PFSK-1 (cell line): Measurements from ENCODE around the gene KSR1.

Experiments
- REST ChIP-seq, 2 experiments: IDR thresholded peaks; 2 replicates each; pipeline versions ENCODE4 v1.6.1 to v1.8.0; 2011 to 2012; ENCODE audit warnings: low read depth in 2 of 2, low read length in 2 of 2, control low read depth in 1 of 2, inconsistent platforms in 1 of 2, mild to moderate bottlenecking in 1 of 2, moderate library complexity in 1 of 2; ENCODE audit not compliant: insufficient read depth in 1 of 2
- SIN3A ChIP-seq: IDR thresholded peaks from 2 replicates; pipeline ENCODE4 v1.6.1; 2012; ENCODE audit warnings: mild to moderate bottlenecking, low read length, moderate library complexity, borderline replicate concordance; ENCODE audit not compliant: insufficient read depth

- TF ChIP-seq SIN3A (no peak), REST (IDR thresholded peaks at IDR 0.05; ENCODE audit: insufficient read depth in 1 of 2, low read depth in 2 of 2, low read length in 2 of 2) (no peak)
Measured at GRCh38 chr17:27601069-27601974, 145.1 kb downstream of the KSR1 start.
